HG03378 (cell line): ENCODE measurements around the gene BBIP1.
"Not testable (repeated sequence)": the region's sequence is repeated elsewhere in the genome, so short reads cannot be mapped to it uniquely, and the experiment has no call there.

Experiments
- ATAC-seq: cut with Tn5 transposase; IDR thresholded peaks from one replicate; pipeline ENCODE4 v1.9.1; 2021; ENCODE audit warnings: mild to moderate bottlenecking, moderate library complexity; ENCODE audit not compliant: unreplicated experiment

Gene BBIP1

DNA sequence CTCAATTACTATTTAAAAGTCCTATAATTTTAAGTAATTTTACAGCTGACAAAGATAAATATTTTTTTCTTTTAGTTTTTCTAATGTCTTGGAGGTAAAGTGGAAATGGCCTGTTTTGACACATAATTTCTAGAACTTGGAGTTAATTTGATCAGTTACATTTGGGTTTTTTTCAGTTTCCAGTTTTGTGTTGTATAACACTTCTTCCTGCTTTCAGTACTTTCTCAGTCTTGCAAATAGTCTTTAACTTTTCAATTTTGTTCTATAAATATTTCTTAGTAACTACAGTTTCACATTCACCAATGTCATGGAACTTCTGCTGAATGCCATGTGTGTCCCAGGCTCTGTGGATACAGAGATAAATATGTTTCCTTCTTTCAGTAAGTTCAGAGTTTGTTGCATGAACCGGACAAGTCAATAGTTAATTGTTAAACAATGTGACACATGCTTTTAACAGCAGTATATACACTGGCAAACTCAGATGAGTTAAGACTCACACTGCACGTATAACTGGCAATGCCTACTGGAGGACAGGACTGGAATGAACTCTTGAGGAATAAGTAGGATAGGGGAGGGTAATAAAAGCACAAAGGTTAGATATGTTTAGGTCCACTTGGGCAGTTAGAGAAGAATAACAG, 5.0 kb upstream of the BBIP1 start:
- ATAC-seq: peak; percentile 35

- ATAC-seq: peak; percentile 38
These were observed 1.2 kb upstream of the BBIP1 start for GRCh38 chr10:110919971-110920881.

- ATAC-seq: no peak
These were observed 460 bp upstream of the BBIP1 start, which contains the start of gene SHOC2 for GRCh38 chr10:110919349-110919931. SHOC2 (plus strand) TSS chr10:110919604; CDS start chr10:110964359, 44,755 bp downstream.

- no peak for ATAC-seq
These were observed 724 bp downstream of the BBIP1 start for GRCh38 chr10:110918269-110918642.

- ATAC-seq: no peak
These were observed 2.2 kb downstream of the BBIP1 start for GRCh38 chr10:110916554-110917346.

DNA sequence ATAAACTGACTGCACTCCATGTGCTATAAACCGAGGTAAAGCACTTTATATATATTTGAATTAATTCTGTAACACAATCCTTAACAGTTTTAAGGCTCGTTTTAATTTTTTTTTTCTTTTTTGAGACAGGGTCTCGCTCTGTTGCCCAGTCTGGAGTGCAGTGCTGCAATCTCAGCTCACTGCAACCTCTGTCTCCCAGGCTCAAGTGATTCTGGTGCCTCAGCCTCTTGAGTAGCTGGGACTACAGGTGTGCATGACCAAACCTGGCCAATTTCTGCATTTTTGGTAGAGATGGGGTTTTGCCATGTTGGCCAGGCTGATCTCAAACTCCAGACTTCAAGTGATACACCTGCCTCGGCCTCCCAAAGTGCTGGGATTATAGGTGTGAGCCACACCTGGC, 3.4 kb downstream of the BBIP1 start:
- not testable (repeated sequence) for ATAC-seq

DNA sequence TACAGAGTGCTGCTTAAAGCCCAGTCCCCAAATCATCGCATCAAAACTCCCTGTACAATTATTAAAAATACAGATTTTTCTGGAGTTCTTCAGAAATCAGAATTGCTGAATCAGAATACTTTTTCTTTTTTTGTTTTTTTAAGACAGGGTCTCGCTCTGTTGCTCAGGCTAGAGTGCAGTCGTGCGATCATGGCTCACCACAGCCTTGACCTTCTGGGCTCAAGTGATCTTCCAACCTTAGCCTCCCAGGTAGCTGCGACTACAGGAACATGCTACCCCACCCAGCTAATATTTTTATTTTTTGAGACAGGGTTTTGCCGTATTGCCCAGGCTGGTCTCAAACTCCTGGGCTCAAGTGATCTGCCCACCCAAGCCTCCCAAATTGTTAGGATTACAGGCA, 3.9 kb downstream of the BBIP1 start:
- no peak for ATAC-seq

- no peak for ATAC-seq
These were observed 4.5 kb downstream of the BBIP1 start for GRCh38 chr10:110914431-110914830.

DNA sequence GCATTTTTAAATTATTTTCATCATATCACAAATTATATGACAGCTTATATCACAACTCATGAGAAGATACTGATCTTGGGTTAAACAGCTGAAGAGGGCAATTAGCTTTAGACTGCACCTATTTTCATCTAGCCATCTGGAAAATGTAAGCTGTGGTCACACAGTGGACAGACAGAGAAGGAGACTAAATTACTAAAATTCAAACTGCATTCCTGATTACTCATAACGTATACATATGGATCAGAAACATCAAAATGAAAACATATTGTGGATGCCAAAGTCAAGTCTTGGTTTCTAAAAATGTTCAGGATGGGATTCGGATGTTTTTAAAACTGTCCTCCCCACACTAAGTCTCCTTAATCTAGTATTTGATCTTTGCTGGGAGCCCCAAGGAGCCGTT, 6.6 kb downstream of the BBIP1 start:
- no peak for ATAC-seq

DNA sequence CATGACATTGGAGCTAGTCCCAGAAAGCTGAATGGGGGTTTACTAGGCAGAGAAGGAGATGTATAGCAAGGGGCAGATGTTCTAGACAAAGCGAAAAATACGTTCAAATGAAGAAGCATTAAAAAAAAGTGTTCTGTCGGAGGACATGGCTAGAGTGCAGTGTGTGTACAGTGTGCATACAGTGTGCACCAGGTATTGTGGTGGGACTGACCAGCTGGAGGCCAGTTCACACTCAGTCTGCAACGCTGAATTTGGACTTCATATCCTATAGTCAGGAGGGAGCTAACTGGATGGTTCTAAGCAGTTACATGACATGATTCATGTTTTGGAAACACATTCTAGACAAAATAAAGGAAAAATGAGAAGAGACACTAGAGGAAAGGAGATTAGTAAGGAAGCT, 8.8 kb downstream of the BBIP1 start:
- no peak for ATAC-seq

GRCh38 chr10:110903280-110904278, 15.4 kb downstream of the BBIP1 start:
- peak; percentile 66 for ATAC-seq

DNA sequence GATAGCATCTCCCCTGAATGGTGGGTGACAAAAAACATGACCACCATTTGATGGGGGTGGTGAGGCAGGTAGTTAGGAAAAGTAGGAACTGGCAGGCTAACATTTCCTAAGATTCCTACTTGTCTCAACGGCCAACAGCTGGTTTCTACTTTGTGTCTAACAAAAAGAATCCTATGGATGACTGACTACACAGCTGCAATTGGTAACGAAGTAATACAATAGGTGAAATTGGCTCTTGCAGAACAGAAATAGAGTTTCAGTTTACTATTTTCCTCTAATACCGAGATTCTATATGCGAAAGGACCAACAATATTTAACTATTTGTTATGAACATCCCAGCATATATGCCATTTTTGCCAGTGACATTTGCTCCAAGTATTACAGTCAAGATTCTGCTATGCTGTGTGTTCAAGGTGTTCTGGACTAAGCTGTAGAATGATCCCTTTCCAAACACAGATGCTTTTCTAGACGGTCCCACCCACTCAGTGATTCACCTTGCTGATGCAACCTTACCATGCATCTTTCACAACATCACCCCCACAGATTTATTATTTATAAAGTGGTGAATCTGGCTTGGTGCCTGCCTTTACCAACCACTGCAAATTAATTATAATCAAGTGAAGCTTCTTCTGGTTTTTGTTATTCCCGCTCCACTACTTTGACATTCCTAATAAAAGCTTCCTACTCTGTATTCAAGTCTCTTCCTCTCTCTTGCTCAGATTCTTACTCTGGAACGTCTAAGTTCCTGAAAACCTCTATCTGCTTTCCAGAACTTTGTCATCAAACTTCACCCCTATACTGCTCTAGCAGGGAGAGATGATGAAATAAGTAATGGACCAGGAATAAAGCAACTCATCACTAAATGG, 16.8 kb downstream of the BBIP1 start:
- no peak for ATAC-seq

- no peak for ATAC-seq
These were observed 18.0 kb downstream of the BBIP1 start for GRCh38 chr10:110900983-110901382.

DNA sequence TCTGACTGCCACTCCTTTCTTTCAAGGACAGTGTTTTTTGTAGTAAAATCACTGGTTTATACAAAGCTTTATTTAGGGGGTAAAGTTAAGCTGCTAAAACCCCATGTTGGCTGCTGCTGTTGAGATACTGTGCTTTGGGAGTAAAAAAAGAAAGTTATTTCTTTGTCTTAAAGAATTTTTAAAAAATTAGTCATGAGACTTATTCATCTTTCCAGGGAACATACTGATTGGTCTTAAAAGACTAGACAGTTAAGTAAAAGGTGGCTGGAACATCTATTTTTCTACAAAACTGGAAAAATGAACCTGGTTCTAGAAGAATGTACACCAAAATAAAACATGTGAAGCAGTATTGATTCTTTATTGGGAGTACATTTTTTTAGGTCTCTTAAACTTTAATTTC, 20.6 kb downstream of the BBIP1 start:
- no peak for ATAC-seq

DNA sequence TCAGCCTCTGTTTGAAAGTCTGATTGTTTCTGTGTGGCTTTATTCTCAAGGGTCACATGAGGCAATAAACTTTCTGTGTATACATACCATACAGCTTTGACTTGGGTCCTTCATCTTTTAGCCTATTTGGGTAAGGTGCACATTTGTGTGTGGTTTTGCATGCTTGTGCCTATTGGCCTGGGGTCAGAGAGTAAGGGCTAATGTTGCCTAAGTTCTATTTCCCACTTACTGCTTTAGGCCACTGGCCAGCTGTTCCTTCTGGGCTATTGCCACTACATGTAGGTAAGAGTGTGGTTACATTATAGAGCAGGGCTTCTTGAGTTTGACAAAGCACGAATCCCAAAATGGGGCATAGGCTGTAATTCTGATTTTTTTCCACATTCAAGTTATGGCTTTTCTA, 21.8 kb downstream of the BBIP1 start:
- ATAC-seq: no peak

DNA sequence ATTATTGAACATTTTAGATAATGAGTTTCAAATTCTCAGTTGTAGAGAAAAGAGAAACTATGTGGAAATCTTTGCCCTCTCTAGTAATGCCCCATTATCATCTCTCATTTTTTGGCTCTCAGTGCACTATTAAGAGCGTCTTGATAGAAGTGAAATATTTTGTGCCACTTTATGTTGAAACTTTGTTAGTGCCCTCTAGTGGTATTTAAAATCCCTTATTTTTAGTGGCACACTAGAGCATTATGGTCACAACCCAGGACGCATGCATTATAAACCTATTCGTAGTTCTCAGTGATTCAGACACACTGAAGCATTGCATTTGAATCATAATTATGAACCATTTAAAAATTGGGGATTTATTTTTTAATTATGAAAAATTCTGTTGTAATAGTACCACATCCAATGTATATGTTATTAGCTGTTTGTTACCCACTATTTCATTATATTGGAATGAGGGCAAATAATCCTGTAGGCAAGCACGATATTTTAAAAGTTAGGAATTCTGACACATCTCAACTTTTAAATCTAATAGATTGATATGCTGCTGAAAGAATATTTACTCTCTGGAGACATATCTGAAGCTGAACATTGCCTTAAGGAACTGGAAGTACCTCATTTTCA, 25.3 kb downstream of the BBIP1 start:
- no peak for ATAC-seq

DNA sequence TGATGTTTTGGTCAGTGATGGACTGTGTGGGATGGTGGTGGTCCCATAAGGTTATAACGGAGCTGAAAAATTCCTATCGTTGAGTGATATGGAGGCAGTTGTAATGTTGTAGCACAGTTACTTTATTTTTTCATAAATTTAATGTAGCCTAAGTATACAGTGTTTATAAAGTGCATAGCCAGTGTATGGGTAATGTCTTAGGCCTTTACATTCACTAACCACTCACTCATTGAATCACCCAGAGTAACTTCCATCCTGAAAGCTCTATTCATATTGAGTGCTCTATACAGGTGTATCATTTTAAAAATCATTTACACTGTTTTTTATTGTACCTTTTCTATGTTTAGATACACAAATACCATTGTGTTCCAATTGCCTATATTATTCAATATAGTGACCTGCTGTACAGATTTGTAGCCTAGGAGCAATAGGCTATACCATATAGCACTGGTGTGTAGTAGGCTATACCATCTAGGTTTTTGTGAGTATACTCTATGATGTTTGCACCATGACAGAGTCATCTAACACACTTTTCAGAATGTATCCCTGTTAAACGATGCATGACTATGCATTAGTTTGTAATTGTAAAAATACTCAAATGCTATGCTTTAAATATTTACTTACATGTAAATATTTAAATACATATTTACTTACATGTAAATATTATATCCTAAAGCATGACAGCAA, 26.2 kb downstream of the BBIP1 start:
- no peak for ATAC-seq

DNA sequence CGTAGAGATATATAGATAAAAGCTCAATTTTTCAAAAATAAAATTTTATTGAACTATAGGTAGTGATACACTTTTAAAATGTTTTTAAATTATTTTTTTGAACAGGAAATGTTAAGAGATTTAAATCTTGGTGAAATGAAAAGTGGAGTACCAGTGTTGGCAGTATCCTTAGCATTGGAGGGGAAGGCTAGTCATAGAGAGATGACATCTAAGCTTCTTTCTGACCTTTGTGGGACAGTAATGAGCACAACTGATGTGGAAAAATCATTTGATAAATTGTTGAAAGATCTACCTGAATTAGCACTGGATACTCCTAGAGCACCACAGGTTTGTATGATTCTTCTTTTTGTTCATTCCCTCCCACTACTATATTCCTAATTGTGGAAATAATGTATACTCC, 31.4 kb downstream of the BBIP1 start:
- no peak for ATAC-seq
